GM18870 (cell line): ENCODE results near the gene NR2E1.

ENCODE experiments used
- ATAC-seq: cut with Tn5 transposase; IDR thresholded peaks from one replicate; pipeline ENCODE4 v1.9.1; 2021; ENCODE audit warnings: moderate library complexity; ENCODE audit not compliant: unreplicated experiment

The NR2E1 gene

DNA sequence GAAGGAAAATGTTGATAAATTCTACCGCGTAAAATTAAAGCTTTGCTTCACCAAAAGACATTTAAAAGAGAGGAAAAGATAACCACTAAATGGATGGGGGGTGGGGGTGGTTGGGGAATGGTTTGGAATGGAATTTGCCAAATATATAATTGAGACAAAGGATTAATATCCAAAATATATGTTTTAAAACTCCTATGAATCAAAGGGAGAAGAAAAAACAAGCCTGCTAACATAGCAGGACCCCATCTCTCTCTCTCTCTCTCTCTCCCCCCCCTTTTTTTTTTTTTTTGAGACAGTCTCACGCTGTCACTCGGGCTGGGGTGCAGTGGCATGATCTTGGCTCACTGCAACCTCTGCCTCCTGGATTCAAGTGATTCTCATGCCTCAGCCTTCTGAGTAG is 13.4 kb upstream of the NR2E1 start:
- no peak for ATAC-seq

DNA sequence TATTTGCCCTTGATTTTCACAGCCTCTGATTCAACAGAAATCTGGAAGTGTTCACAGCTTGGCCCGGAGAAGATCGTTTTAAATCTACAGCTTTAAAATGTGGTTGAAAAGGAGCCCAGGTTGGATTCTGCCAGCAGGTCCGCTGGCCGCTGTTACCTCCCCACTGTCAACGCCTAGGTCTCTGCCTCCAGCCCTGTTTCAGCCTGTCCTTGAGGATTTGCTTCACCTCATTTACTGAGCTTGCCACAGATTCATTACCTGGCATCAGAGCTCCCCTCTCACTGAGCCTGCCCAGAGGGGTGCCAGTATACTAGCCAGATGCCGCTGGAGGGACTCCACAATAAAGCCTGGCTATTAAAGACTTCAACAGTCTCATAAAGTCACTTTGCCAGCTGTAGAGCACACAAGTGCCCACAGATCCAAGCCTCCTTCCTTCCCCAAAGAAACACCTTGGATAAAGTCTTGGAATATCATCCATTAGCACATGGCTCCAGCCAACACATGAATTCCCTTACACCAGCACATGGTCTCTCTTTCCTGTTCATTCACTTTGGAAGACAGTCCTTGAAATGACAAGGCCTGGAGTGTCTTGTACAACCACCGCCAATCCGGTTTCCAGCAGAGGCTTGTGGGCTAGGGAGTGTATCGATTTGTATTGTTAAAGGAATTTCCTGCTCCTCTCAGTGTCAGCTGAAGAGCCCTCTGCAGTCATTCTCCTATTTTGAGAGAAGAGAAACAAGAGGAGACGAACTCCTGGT is 9.5 kb upstream of the NR2E1 start:
- ATAC-seq = no peak

- ATAC-seq = no peak
These were observed 8.9 kb upstream of the NR2E1 start for GRCh38 chr6:108156938-108157233.

DNA sequence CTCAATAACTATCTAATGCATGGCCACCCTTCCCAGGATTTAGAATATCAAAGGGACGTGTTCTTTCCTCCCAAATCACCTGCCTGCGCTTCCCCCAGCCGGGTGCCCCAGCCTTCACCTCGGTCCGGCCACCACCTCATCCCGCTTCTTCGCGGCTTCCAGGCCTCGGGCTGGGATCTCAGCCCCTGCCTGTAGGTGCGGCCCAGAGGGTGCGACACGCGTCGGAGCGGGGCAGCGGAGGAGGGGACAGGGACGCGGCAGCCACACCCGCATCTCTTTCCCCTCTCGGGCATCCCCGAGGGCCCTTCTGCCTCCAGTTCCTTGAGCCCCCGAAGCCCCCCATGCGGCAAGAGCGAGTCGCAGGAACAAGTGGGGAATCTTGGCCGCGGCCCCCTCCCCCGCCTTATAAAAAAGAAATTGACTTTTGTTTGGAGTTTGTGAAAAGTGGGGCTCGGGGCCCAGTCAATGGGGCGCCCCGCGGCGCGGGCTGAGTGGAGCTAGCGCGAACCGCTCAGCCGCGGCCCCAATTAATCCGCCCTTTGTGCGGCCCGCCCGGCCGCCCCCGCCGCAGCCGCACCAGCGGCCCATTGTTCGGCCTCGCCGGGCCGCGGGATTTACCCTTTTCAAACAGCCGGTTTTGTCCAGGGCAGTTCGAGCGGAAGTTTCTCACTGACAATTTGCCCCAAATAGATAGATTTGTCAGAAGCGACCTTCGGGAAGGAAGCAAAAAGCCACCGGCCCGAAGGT is 8.4 kb upstream of the NR2E1 start:
- no peak for ATAC-seq

- ATAC-seq = no peak
These were observed 7.8 kb upstream of the NR2E1 start for GRCh38 chr6:108157981-108158525.

- ATAC-seq = no peak
These were observed 5.8 kb upstream of the NR2E1 start for GRCh38 chr6:108159981-108160380.

DNA sequence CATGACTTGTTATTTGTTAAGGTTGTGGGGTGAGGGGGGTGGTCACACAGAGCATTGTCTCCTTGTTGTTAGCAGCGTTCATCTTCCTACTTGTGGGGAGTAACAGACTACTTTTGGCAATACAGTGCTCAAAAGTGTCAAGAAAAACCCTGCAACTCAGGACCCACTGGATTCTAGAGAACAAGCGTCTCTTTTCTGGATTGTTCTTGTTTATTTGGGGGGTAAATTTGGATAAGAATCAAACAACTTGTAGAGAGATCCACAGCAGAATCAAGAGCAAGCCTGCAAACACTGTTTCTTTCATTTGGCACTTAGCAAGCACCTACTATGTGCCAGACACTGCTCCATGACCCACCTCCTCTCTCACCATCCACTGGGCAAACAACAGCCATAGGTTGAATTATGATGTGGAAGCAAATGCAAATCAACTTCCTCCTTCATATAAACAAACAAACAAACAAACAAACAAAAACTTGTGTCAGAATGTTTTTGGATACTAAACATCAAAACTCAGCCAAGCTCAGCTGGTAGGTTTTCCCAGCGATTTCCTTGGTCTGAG is 4.0 kb upstream of the NR2E1 start:
- ATAC-seq = no peak

DNA sequence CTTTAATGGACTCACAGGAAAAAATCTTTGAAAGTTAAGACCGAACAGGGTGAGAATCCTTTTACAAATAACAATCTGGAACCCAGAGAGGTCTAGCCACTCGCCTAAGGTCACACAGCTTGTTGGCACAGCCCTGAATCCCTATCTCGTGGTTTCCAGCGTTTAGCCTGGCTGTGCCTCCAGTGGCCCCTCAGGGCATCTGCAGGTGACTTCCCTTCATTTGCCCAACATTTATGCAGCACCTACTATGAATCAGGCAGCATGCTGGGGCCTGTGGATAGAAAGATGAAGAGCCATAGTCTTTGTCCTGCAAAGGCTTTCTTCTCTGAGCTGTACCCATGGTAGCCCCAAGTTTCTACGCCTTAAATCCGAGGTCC is 2.6 kb upstream of the NR2E1 start:
- ATAC-seq = no peak

GRCh38 chr6:108163644-108164542 is 1.9 kb upstream of the NR2E1 start:
- no peak for ATAC-seq

DNA sequence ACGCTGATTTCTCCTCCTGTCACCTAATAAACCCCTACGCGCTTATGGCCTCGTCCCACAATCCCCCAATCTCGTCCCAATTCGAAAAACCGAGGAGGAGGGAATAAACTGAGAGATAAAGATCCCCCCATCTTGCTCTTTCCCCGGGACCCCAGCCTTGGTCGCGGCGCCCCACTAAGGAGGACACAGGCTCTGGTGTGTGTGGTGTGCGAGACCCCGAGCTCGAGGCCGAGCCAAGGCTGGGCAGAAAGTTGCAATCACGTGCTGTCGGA is 1.3 kb upstream of the NR2E1 start:
- no peak for ATAC-seq

DNA sequence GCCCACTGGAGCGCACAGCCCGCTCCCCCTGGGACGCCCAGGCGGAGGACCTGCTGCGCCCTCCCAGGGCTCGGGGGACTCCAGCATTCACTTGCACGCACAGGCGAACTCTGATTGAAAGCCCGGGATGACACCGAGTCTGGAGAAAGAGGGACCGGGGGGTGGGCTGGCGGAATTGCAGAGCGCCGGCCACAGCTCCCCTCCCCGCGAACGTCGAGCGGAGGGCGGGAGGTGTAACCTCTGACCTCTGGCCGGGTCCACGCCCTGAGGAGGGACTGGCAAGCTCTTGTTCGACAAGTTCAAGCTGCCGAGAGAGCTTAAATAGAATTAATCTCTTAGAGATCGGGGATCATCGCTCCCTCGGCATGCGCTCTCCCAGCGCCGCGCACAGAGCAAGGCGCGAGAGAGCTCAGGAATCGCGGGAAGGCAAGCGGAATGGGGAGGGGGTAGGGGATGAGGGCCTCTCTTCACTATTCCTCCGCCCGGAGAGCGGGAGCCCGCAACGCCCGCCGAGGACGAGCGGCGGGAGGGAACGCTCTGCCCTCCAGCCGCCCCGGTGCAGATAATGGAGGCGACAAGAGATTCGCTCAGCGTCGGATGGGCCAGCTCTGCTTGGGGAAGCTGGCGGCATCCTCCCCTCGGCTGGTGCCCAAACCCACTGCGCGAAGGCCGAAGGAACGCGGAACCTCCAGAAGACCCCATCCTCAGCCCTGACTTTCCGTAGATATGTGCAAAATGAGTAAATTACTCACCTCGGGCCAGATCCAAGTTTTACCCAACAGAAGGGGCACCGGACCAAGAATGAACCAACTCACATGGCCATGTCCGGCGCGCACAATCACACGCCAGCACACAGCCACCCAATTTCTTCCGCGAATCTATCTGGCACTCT is 761 bp upstream of the NR2E1 start:
- no peak for ATAC-seq

GRCh38 chr6:108166664-108167448 is 1.0 kb downstream of the NR2E1 start:
- ATAC-seq = no peak

DNA sequence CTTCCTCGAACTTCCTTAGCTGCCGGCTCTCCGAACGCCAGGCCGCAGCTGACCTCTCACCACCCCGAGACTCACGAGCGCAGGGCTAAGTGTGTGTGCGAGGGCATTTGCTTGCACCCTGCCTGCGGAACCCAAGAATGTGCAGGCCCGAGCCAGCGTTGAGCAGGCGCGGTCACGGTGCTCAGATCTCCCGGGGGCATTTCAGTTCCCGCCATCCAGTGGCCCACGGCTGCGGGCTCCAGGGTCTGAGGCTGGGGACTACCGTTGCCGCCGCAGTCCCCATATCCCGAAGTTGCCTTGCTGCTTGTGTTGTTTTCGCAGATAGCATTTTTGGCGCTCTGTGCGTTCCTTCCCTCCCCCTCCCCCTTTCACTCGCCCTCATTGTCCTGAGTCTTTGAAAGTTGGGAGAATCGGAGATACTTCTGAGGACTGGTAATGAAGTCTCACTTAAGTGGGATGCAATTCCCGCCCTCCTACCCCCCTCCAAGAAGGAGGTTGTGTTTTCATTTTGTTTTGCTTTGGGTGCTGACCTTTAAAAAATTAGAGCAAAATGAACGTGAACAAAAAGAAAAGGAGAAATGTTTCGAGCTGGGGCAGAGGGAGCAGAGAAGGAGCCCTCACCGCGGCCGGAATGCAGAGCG is 1.7 kb downstream of the NR2E1 start:
- ATAC-seq = no peak

DNA sequence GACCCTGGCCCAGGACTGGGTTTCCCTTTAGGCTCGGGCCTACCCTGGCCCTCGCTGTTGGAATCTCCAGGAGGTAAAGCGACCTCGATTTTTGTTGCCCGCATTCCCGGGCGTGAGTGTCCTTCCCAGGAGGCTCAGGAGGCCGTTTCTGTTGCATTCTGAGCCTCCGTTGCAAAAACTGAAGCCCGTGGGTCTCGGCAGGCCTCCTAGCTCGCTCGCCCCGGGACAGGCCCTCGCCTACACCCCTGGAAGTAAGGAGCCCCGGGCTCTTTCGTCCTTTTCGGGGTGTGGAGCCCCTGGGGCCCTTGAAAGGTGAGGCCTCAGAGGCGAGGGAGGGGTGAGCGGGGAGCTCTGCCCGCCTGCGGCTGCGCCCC is 2.3 kb downstream of the NR2E1 start:
- ATAC-seq = no peak

DNA sequence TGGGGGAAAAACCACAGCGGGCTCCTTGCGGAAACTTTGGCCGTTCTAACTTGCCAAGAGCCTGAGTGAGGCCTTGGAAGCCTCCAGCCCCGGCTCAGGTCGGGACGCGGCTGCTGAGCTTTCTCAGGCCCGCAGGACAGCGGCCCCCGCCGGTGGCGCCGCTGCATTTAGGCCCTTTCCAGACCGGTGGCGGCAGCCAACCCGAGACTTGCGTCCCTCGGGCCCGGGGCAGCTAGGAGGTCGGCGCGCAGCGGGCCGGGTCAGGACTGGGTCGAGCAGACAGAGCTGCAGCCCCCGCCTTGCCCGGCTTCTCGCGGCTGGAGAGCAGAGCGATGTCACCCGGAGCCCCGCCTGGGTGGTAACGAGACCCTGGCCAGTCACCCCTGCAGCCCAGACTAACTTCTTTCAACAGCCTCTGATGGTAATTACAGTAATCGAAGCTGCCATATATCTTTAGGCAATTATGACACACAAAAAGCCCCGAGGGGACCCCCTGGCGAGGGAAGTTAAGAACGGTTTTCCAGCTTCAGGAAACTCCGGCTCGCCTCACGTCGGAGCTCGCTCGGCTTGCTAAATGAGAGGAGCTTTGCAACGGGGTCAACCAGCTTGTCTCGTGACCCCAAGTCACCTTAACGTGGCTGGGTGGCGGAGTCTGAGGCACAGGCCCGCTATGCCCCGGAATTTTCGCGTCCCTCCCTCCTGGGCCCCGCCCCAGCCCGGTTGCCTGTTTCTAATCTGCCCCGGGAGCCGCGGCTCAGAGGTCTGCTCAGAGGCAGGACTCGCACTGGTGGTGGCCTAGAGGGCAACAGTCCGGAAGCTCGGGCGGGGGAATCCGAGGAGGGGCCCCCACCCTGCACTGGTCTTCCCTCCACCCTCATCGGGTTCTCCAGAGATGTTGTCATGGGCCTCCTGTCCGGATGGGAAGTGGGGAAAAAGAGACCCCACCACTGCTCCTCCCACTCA is 3.0 kb downstream of the NR2E1 start:
- ATAC-seq = no peak

GRCh38 chr6:108169464-108170331 is 3.9 kb downstream of the NR2E1 start:
- ATAC-seq = no peak
